CD4-positive, alpha-beta T cell treated with Interleukin-6 at 100 ng/mL for 8 hours (primary cell): ENCODE measurements around the gene KRT3.

Source experiments
- DNase-seq: peaks from one replicate; pipeline ENCODE4 v3.0.0-alpha.2; 2020; ENCODE audit warnings: mixed read lengths, low spot score

The KRT3 gene

GRCh38 chr12:52795694-52796428 lies at the start of gene KRT3:
Gene KRT3 (minus strand): TSS chr12:52796117. CDS start chr12:52796042, 75 bp downstream.
- DNase-seq, result no peak

DNA sequence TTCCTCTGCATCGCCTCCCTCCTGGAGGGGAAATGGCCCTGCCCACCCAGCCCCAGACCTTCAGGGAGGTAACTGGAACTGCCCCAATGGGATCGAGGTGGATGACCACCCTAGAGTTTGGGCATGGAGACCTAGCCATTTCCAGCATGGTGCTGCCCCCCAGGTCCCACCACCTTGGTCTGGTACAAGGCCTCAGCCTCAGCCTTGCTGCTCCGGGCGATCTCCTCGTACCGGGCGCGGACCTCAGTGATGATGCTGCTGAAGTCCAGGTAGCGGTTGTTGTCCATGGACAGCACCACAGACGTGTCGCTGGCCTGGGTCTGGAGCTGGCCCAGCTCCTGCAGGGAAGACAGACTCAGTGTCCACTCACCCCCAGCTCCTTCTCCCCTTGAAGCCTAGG lies 48.5 kb upstream of the KRT3 start:
- no peak for DNase-seq

- DNase-seq, result no peak
These were observed 43.7 kb upstream of the KRT3 start for GRCh38 chr12:52839436-52840105.

DNA sequence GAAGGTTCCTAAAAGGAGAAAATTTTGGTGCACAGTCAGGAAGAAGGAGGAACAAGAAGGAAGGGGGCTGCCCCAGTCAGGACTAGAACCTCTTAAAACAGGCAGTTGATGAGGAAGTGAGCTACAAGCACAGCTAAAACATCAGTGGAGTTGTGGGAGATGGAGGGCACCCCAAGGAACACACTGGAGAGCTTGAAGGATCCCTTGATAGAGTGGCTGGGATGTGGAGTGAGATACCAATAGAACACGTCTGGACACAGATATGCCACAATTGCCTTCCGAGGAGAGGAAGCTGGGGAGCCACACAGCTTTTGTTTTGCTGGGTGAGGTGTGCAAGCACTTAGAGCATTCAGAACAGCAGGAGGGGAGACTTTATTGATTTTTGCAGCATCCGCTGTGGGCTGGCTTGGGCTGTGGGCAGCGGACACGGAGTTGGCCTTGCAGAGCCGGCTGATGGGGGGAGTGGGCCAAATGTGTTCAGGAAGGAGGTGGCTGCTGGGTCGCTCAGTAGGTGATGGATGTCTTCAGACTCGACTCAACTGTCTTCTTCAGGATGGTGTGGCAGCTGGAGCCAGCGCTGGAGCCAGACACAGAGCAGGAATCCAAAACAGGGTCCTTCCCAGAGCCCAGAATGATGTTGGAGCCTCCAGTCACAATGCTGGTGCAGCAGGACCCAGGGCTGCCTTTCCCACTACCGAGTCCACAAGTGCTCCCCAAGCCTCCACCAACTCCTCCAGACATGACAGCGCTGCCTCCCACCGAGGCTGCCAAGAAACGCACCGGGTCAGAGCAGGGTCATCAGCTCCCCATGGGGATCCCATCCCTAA lies 42.9 kb upstream of the KRT3 start:
- no peak for DNase-seq

DNA sequence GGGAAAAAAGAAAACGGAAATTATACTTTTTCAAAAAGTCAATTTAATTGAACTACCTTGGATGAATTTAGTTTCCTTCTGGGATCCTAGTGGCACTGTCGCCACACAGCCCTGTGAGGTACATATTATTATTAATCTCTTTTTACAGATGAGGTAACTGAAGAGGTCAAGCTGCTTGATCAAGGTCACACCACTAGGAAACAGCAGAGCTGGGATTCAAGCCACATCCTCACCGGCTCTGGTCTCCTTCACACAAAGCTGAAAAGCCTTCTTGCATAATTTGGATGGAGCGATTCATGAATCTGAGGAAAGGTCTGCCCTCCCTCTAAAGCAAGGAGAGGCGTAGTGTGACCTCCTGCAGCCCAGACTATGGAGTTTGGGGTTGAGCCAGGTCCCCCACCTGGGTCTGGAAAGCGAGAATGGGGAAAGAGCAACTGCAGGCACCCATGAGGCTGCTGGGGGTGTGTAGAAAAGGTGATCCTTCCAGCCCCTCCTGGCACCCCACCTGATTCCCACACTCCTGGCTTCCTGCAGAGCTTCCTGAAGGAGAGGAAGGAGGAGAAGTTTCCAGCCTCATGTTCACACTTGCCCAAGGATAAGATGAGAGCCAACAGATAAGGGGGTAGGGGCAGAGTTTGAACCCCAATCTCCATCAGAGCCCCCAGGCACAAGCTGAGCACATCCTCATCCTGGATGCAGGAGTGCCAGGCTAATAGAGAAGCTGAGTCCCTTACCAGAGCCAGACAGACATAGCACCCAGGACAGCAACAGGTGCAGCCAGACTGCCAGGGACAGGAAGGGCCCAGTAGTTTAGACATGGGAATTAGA lies 42.1 kb upstream of the KRT3 start:
- no peak for DNase-seq

DNA sequence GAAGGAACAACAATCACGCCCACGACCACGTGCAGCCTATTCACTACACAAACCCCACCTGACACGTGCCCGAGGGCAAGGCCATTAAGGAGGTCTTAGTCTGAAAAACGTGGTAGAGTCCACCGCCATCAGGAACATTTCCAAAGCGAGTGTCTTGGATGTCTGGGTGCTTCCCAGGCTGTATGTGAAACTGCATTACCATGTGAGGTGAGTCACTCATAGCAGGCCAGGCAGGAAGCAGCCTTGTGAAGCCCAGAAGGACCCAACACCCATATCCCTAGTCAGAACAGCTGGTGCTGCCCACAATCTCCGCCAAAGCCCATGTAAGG lies 41.5 kb upstream of the KRT3 start:
- DNase-seq, result no peak

DNA sequence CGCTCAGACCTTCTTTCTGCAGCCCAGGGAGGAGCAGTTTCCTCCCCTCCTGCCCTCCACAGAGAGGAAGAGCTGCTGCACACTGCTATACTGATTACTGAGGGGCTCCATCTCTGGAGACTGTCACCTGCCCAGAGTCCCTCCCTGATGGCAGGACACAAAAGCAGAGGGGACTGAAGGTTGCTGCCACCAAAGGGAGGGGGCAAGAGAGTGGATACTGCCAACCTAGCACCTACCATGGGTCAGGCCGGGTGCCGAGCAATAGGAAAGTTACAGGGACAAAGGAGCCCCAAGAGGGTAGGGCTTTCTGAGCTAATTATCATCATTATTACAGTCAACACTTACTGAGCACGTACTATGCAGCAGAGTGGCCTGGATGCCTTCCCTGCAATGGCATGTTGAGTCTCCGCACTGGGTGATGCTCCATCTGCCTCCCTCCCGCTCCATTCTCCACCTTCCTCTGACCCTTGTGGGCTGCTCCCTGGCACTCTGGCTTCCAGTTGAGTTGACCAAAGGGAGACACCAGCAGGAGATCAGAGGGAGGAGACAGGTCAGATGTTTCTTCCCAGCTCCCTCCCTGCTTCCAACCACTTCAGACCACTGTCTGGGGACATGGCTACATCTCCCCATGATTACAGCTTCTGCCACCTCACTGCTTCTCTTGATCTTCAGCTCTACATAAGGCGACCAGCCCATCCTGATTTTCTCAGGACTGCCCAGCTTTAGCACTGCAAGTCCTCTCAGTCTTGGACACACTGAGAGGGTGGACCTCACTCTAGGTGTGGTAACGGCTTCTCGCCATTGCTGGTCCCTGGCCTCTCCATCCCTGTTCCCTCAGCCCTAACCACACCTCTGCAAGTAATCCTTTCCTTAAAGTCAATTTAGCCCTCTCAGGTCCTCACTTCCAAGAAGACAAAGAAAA lies 40.8 kb upstream of the KRT3 start:
- DNase-seq, result no peak

DNA sequence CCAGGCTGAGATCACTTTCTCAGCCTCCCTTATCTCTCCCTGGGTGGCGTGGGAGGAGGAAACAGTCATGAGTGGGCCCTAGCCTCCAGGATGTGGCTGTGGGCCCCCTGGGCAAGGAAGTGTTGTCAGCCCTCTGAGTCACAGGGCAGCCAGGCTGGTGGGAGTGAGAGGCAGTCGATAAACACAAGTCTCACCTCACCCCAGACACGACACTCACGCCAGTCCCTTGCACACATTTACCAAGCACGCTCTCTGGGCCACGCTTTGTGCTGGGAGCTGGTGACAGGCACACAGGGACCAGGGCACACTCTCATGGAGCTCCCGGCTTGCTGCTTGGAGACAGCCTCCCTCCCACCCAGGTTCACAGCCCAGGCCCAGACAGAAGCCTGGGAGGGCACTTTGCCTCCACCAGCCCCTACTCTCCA lies 40.1 kb upstream of the KRT3 start:
- no peak for DNase-seq

DNA sequence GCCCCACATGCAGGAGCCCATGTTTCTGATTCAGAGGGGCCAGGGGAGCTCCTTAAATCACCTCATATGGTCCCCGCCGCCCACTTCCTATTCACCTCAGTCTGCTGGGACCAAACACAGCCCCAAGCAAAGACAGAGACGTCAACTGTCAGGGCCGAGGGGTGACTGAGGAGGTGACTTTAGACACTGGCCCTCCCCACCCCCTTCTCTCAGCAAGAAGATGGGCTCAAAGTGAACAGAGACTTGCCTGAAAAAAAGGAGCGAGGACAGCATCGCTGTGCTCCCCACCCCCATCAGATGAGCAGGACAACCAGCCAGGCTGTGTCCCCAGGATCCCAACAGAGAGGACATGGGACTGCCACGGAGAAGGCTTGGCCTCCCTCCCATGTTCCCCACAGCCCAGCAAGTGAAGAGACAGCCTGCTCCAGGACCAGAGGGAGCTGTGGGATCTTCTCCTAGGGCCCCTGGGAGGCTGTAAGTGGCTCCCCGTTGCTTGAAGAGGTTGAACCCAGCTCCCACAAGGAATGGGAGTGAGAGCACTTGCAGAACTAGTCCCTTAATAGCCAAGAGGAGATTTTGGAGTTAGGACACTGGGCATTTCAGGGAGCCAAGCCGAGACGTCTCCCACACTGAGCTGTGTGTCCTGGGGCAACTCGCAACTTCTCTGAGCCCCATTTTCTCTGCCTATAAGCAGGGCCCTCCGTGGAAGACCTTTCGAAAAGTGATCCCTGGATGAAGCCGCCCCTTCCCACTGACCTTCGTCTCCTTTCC lies 39.5 kb upstream of the KRT3 start:
- no peak for DNase-seq

- DNase-seq, result no peak
These were observed 38.7 kb upstream of the KRT3 start for GRCh38 chr12:52834727-52835001.

DNA sequence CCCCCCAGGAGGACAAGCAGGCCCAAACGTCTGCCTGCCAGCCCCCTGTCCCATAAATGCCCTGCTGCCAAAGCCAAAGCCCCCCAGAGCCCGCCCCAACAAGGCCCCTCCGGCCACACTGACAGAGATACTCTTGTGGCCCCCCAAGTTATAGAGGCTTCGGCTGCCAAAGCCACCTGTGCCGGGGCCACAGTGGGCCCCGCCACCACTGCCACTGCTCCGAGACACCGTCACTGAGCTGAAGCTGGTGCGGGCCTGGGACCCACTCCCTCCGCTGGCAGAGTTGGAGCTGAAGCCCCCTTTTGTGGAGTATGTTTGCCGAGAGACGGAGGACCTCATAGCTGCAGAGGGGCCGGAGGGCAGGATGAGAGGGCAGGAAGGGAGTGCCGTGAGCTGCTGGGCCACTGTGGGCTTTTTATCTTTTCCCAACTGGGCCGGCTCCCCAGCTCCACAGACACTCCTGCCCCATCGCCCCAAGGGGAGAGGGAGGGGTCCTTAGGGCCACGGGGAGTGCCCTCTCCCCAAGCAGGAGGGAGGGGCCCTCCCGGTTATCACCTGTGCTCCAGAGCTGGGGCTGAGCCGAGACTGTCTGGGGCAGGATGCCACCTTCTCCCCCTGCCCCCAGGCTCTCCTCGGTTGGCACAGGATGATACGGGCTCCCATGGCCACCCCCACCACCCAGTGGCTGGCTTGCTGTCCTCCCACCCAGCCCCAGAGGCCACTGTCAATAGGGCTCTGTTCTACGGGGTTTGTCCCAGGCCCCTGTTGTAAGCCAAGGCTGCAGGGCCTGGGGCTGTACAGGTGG lies 38.2 kb upstream of the KRT3 start, which contains the start of gene KRT79:
Gene KRT79, minus strand, starts transcription at position 390 of the 805 bp plus-strand sequence. Its CDS starts 51 bp downstream, at position 339.
- DNase-seq, result no peak

DNA sequence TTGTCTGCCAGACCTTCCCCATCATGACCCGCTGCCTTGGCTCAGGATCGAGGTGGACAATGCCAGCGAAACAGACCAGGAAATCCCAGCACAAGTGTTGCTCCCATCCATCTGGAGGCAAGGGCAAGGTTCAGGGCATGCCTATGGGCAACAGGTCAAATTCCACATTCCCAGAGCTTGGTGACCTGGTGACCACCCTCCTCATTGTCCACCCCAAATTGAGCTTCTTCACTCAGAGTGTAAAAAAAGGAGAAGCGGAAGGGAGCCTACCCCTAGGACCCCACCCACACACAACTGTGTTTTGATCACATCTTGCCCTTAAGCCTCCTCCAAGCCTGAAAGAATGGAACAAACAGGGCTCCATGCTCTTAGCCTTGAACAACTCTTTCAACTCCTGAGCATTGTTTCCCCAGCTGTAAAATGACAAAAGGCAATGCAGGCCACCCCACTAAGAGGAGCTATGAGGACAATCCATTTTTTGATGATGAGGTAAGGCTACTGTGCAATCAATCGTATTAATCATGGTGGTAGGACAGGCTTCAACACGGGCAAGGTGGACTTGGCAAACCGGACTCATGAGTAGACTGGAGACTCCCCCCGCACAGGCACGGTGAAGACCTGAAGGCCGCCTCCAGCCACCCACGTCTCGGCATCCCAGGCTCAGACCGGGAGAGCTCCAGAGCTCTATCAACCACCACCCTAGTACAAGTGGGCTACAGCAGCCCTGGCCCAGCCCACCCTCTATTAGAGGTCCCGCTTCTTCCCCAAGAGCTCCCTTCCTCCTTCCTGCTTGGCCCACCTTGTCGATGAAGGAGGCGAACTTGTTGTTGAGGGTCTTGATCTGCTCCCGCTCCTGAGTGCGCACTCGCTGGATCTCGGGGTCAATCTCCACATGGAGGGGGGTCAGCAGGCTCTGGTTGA lies 37.3 kb upstream of the KRT3 start:
- DNase-seq, result no peak

- no peak for DNase-seq
These were observed 36.5 kb upstream of the KRT3 start for GRCh38 chr12:52832451-52832850.

- DNase-seq, result no peak
These were observed 35.3 kb upstream of the KRT3 start for GRCh38 chr12:52831251-52831650.

DNA sequence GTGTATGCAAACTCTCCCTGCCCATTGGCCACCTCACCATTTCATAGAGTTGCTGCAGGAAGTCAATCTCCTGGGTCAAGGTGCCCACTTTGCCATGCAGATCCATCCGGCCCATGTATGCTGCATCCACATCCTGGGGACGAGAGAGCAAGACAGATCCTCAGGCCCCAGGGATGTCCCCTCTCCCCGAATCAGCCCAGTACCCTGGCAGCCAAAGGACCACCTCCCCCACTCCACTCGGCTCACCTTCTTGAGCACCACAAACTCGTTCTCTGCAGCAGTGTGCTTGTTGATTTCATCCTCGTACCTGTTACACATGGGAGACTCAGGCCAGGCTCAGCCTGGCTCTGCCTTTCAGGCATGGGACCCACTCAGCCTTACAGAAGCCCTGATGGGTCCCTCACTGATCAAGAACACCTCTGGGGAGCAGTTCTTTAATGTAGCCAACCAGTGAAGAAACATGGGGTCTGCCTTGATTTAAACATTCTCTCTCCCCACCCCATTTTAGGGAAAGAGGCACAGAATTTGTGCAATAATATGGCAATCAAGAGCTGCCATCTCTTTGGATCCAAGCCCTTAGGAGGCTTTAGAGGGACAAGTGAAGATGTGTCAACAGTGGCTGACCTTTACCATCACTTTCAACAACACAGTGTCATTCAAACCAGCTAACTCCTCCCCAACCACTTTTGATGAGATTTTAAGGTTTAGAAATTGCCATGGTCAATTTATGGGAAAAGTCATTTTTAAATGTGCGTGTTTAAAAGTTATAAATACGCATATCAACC lies 34.3 kb upstream of the KRT3 start:
- no peak for DNase-seq

GRCh38 chr12:52828591-52829021 lies 32.7 kb upstream of the KRT3 start:
- DNase-seq, result no peak

DNA sequence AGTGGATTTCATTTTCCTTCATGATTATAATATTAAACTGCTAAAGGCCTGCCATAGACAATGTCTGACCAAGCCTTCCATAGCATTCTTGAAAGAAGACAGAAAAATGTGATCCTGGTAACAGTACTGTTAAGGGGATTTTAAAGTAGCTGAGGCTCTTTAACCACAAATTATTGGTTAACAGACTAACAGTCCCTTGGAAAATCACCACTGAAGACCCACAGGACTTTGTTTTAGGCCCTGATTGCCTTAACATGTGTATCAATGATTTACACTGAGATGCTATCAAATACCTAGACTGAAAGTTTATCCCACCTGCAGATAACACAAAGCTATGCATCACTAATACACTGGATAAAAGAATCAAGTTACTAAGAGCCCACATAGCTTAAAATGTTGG lies 32.2 kb upstream of the KRT3 start:
- DNase-seq, result no peak
